ENCODE results near the gene RAD9A. TPM values are rescaled to one million over a fixed set of nuclear protein-coding genes. Genes with fewer than 3 reads are reported as not detected.

Gene RAD9A
- total RNA-seq, 2 donors from 2014 or later: 6.2 to 6.5 TPM

DNA sequence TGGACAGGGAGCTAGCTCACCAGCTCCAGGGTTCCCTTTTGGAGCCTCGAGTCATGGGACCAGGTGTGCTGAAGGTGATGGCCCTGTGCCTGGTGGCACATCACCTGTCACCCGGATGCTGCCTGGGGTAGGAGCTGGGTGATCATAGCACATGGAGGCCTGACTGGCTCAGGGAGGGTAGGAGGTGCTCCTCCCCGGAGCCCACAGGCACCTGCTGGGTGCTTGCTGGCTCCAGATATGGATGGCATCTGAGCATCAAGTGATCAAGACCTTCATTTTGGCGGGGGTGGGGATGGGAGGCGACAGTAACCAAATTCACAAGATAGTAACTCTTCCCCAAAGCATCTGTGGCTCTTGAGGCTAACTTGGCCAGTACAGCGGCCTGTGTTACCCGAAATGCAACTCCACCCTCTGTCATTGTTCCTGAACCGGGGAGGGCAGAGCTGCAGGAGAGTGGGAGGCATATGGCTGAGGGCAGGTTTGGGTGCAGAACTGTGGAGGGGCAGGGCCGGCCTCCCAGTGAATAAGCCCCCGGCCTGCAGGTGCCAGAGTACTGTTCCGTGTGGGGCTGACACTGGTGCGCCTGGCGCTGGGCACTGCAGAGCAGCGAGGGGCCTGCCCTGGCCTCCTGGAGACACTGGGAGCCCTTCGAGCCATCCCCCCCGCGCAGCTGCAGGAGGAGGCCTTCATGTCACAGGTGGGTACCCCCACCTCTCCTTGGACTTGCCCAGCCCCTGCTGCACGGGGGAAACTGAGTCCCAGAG lies 16.8 kb downstream of the RAD9A start:
- Histone ChIP-seq H3K9me3 (no peaks in the 10 kb centered on the region), H3K27ac (no peak overlapping the region), H3K4me1 (peaks cover 0 to 30% of the 10 kb centered on the region in 2 donors), H3K27me3 (no peaks in the 10 kb centered on the region), H3K36me3 (no peaks in the 10 kb centered on the region), H3K4me3 (no peak overlapping the region)
- TF ChIP-seq, protein P1, sequence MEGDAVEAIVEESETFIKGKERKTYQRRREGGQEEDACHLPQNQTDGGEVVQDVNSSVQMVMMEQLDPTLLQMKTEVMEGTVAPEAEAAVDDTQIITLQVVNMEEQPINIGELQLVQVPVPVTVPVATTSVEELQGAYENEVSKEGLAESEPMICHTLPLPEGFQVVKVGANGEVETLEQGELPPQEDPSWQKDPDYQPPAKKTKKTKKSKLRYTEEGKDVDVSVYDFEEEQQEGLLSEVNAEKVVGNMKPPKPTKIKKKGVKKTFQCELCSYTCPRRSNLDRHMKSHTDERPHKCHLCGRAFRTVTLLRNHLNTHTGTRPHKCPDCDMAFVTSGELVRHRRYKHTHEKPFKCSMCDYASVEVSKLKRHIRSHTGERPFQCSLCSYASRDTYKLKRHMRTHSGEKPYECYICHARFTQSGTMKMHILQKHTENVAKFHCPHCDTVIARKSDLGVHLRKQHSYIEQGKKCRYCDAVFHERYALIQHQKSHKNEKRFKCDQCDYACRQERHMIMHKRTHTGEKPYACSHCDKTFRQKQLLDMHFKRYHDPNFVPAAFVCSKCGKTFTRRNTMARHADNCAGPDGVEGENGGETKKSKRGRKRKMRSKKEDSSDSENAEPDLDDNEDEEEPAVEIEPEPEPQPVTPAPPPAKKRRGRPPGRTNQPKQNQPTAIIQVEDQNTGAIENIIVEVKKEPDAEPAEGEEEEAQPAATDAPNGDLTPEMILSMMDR (IDR thresholded peaks at IDR 0.05): no peak
- no peak for DNase-seq (ENCODE audit: low spot score)

DNA sequence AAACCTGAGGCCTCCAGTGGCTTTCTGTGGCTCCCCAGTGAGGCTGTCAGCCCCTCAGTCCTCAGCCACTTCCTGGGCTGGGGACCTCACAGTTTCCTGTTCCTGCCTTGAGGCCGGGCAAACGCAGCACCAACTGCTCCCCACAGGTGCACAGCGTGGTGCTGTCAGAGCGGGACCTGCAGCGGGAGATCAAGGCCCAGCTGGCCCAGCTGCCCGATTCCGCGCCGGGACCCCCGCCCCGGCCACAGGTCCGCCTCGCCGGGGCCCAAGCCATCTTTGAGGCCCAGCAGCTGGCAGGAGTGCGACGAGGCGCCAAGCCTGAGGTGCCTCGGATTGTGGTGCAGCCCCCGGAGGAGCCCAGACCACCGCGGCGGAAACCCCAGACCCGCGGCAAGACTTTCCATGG lies 17.5 kb downstream of the RAD9A start:
- Histone ChIP-seq H3K9me3 (no peaks in the 10 kb centered on the region), H3K4me3 (no peak overlapping the region), H3K27me3 (no peaks in the 10 kb centered on the region), H3K36me3 (no peaks in the 10 kb centered on the region), H3K27ac (no peak overlapping the region), H3K4me1 (peaks cover 0 to 30% of the 10 kb centered on the region in 2 donors)
- no peak for DNase-seq (ENCODE audit: low spot score)
- TF ChIP-seq, protein P1 (IDR thresholded peaks at IDR 0.05): no peak

GRCh38 chr11:67409781-67410368 lies 18.1 kb downstream of the RAD9A start:
- Histone ChIP-seq H3K27me3 (no peaks in the 10 kb centered on the region), H3K4me1 (peaks cover 0 to 32% of the 10 kb centered on the region in 2 donors), H3K9me3 (no peaks in the 10 kb centered on the region), H3K4me3 (no peak overlapping the region), H3K36me3 (no peaks in the 10 kb centered on the region), H3K27ac (no peak overlapping the region)
- DNase-seq (ENCODE audit: low spot score): no peak
- TF ChIP-seq, protein P1 (IDR thresholded peaks at IDR 0.05): no peak

GRCh38 chr11:67410369-67410831 lies 18.6 kb downstream of the RAD9A start:
- no peak for DNase-seq (ENCODE audit: low spot score)
- TF ChIP-seq, protein P1 (IDR thresholded peaks at IDR 0.05): no peak
- H3K9me3 ChIP-seq: no peaks in the 10 kb centered on the region
- H3K4me3 ChIP-seq: no peak overlapping the region
- no peak overlapping the region for H3K27ac ChIP-seq
- H3K36me3 ChIP-seq: no peaks in the 10 kb centered on the region
- H3K4me1 ChIP-seq: peaks cover 0 to 37% of the 10 kb centered on the region in 2 donors
- H3K27me3 ChIP-seq: no peaks in the 10 kb centered on the region

DNA sequence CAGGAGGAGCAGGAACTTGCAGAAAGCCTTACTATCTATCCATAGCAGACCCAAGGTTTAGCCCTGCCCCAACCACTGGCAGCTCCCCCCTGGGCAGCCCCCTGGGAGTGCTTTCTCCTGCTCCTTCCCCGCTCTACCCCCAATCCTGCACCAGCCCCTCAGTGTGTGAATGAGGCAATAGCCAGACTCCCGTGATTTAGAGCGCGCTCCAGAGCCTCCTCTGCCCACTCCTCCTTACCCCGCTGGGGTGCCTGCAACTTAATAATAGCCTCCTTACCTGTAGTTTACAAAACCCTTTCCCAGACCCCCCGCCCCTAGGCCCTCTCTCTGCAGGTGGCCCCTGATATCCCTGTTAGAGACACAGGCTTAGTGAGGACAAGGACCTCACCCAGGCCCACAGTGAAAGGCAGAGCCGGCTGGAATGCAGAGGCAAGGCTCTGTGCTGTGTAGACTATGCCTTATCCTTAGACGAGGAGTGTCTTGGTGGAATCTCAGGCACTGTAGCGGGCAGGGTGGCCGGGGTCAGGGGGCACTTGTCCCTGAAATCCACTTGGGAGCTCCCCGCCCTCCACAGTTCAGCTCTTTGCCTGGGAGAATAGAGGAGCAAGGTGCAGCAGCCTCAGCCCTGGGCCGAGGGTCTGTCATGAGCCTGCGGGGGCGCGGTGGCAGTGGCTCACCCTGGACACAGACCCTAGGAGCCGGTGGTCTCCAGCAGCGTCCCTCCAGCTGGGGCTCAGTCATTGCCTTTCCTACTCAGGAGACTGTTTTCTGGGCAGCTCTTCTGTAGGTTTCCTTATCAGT lies 19.4 kb downstream of the RAD9A start:
- Histone ChIP-seq H3K27ac (no peak overlapping the region), H3K9me3 (no peaks in the 10 kb centered on the region), H3K27me3 (no peaks in the 10 kb centered on the region), H3K4me3 (no peak overlapping the region), H3K4me1 (peaks cover 0 to 44% of the 10 kb centered on the region in 2 donors), H3K36me3 (no peaks in the 10 kb centered on the region)
- TF ChIP-seq, protein P1 (IDR thresholded peaks at IDR 0.05): no peak
- DNase-seq (ENCODE audit: low spot score): no peak

Data from right atrium auricular region (tissue), 2 donors.